ENCODE measurements around the gene SHISAL1.

- no peak for TF ChIP-seq EZH2 (IDR thresholded peaks at IDR 0.05; ENCODE audit: borderline replicate concordance, low read depth, low read length, severe bottlenecking)
- TF ChIP-seq CTCF (IDR thresholded peaks at IDR 0.05; ENCODE audit: borderline replicate concordance, extremely low read depth, low read length, poor library complexity, severe bottlenecking): no peak
These were observed 101.3 kb downstream of the SHISAL1 start for GRCh38 chr22:44211256-44211945.
